SK-N-SH treated with all-trans-retinoic acid at 6 μM for 48 hours (cell line): Measurements from ENCODE around the gene PSMB8.

Experiments
- ATAC-seq: fragments of 200-7000 bp; cut with Tn5 transposase; 3 replicates; pipeline ENCODE4 v1.9.1; 2020; ENCODE audit warnings: mild to moderate bottlenecking, moderate library complexity
- ARNTL ChIP-seq: fragments of 450-650 bp; formaldehyde crosslinking; IDR thresholded peaks from 2 replicates; pipeline ENCODE4 v1.5.0; 2020; ENCODE audit warnings: low read depth, mild to moderate bottlenecking, moderate library complexity, borderline replicate concordance
- BACH2 ChIP-seq: fragments of 250-450 bp; sonication (Bioruptor Pico); IDR thresholded peaks from 2 replicates; pipeline ENCODE4 v1.9.0; 2021; ENCODE audit warnings: mild to moderate bottlenecking, borderline replicate concordance
- CSDC2 ChIP-seq: fragments of 250-450 bp; sonication (Bioruptor Pico); IDR thresholded peaks from 2 replicates; pipeline ENCODE4 v1.5.0; 2020; ENCODE audit warnings: mild to moderate bottlenecking, moderate library complexity
- CSRNP3 ChIP-seq: fragments of 250-450 bp; sonication (Bioruptor Pico); IDR thresholded peaks from 2 replicates; pipeline ENCODE4 v1.5.1; 2021; ENCODE audit warnings: mild to moderate bottlenecking, moderate library complexity
- GLIS3 ChIP-seq: fragments of 250-450 bp; sonication (Bioruptor Pico); IDR thresholded peaks from 2 replicates; pipeline ENCODE4 v1.5.0; 2020; ENCODE audit warnings: mild to moderate bottlenecking, moderate library complexity
- PATZ1 ChIP-seq: fragments of 250-450 bp; sonication (Bioruptor Pico); IDR thresholded peaks from 2 replicates; pipeline ENCODE4 v1.8.0; 2020; ENCODE audit warnings: mild to moderate bottlenecking, moderate library complexity, borderline replicate concordance
- POU6F1 ChIP-seq: fragments of 250-450 bp; sonication (Bioruptor Pico); IDR thresholded peaks from 2 replicates; pipeline ENCODE4 v1.8.0; 2021; ENCODE audit warnings: low read depth, mild to moderate bottlenecking, moderate library complexity, borderline replicate concordance
- PPARA ChIP-seq: fragments of 250-450 bp; sonication (Bioruptor Pico); IDR thresholded peaks from 2 replicates; pipeline ENCODE4 v1.5.0; 2020; ENCODE audit warnings: mild to moderate bottlenecking, borderline replicate concordance
- RARB ChIP-seq: fragments of 250-450 bp; sonication (Bioruptor Pico); IDR thresholded peaks from 2 replicates; pipeline ENCODE4 v1.8.0; 2021; ENCODE audit warnings: mild to moderate bottlenecking, moderate library complexity
- SNAI2 ChIP-seq: fragments of 250-450 bp; sonication (Bioruptor Pico); IDR thresholded peaks from 2 replicates; pipeline ENCODE4 v1.5.0; 2020; ENCODE audit warnings: mild to moderate bottlenecking, moderate library complexity
- TCF4 ChIP-seq: fragments of 250-450 bp; sonication (Bioruptor Pico); IDR thresholded peaks from 2 replicates; pipeline ENCODE4 v1.8.0; 2021; ENCODE audit warnings: mild to moderate bottlenecking, moderate library complexity, borderline replicate concordance
- TOX ChIP-seq: fragments of 250-450 bp; sonication (Bioruptor Pico); IDR thresholded peaks from 2 replicates; pipeline ENCODE4 v1.8.0; 2021; ENCODE audit warnings: mild to moderate bottlenecking, moderate library complexity, borderline replicate concordance
- TSHZ2 ChIP-seq: fragments of 250-450 bp; sonication (Bioruptor Pico); IDR thresholded peaks from 2 replicates; pipeline ENCODE4 v1.5.0; 2020; ENCODE audit warnings: mild to moderate bottlenecking, moderate library complexity
- ZC3H10 ChIP-seq: fragments of 250-450 bp; sonication (Bioruptor Pico); IDR thresholded peaks from 2 replicates; pipeline ENCODE4 v1.5.1; 2021; ENCODE audit warnings: mild to moderate bottlenecking, moderate library complexity
- ZFP3 ChIP-seq: fragments of 250-450 bp; sonication (Bioruptor Pico); IDR thresholded peaks from 2 replicates; pipeline ENCODE4 v1.5.0; 2020; ENCODE audit warnings: mild to moderate bottlenecking, moderate library complexity
- ZNF565 ChIP-seq: fragments of 450-650 bp; formaldehyde crosslinking; conservative IDR thresholded peaks from 2 replicates; pipeline ENCODE4 v1.5.0; 2020; ENCODE audit warnings: low read depth, mild to moderate bottlenecking, moderate library complexity
- ZNF8 ChIP-seq: fragments of 450-650 bp; formaldehyde crosslinking; IDR thresholded peaks from 2 replicates; pipeline ENCODE4 v1.5.0; 2020; ENCODE audit warnings: mild to moderate bottlenecking, moderate library complexity

PSMB8 gene

GRCh38 chr6:32858194-32858593 is 14.3 kb upstream of the PSMB8 start (continued):
- TF ChIP-seq PATZ1: no peak
- TF ChIP-seq CSDC2 (CRISPR knock-in tag): no peak
- no peak for TF ChIP-seq RARB (CRISPR knock-in tag)
- TF ChIP-seq SNAI2: no peak

GRCh38 chr6:32857156-32857891 is 13.5 kb upstream of the PSMB8 start:
- TF ChIP-seq PPARA (CRISPR knock-in tag): no peak
- TF ChIP-seq PATZ1: no peak
- TF ChIP-seq GLIS3 (CRISPR knock-in tag): no peak
- TF ChIP-seq CSDC2 (CRISPR knock-in tag): no peak
- TF ChIP-seq CSRNP3 (CRISPR knock-in tag): no peak
- TF ChIP-seq TSHZ2: no peak
- TF ChIP-seq TCF4 (CRISPR knock-in tag): no peak

GRCh38 chr6:32855467-32856174 is 11.8 kb upstream of the PSMB8 start:
- no peak for ATAC-seq
- TF ChIP-seq ARNTL: no peak

More at GRCh38 chr6:32857156-32857891, 13.5 kb upstream of the PSMB8 start:
- no peak for ATAC-seq

GRCh38 chr6:32854376-32855178 is 10.7 kb upstream of the PSMB8 start:
- TF ChIP-seq ARNTL (no peak), TOX (CRISPR knock-in tag) (no peak)
- ATAC-seq: peak; percentile 18

- TF ChIP-seq ZNF8 (CRISPR knock-in tag) (no peak), ZFP3 (CRISPR knock-in tag) (no peak), RARB (CRISPR knock-in tag) (no peak), ZNF565 (CRISPR knock-in tag) (no peak), POU6F1 (CRISPR knock-in tag) (no peak), PPARA (CRISPR knock-in tag) (no peak), PATZ1 (no peak), ZC3H10 (CRISPR knock-in tag) (no peak), CSDC2 (CRISPR knock-in tag) (no peak), BACH2 (no peak)
- ATAC-seq: peak; percentile 91
Measured at GRCh38 chr6:32853541-32854375, 9.9 kb upstream of the PSMB8 start, which contains the start of the genes PSMB9 and TAP1. TSS of gene PSMB9 (plus strand) at chr6:32854192. CDS start at chr6:32854230, 38 bp downstream. TSS of gene TAP1 (minus strand) at chr6:32853704. CDS start at chr6:32853636, 68 bp downstream.
